ENCODE data around the gene HSPG2. TPM values are rescaled to one million over a fixed set of nuclear protein-coding genes. Genes with fewer than 3 reads are reported as not detected.
"Not testable (repeated sequence)": the region's sequence is repeated elsewhere in the genome, so short reads cannot be mapped to it uniquely, and the experiment has no call there.

Gene HSPG2
- total RNA-seq, 2 experiments from 2014 or later, result 1.7 to 2.3 TPM

- ChIA-PET CTCF (no interaction called here), POLR2A (no interaction called here)
These were observed 101.1 kb downstream of the HSPG2 start for GRCh38 chr1:21836010-21836409.

- CTCF ChIA-PET, result no interaction called here
- POLR2A ChIA-PET, result no interaction called here
These were observed 102.4 kb downstream of the HSPG2 start for GRCh38 chr1:21834666-21835065.

GRCh38 chr1:21834094-21834493 lies 103.0 kb downstream of the HSPG2 start:
- CTCF ChIA-PET, result no interaction called here
- POLR2A ChIA-PET, result no interaction called here

- POLR2A ChIA-PET, result no interaction called here
- CTCF ChIA-PET, result no interaction called here
These were observed 103.6 kb downstream of the HSPG2 start for GRCh38 chr1:21833392-21833976.

- ChIA-PET CTCF (no interaction called here), POLR2A (no interaction called here)
These were observed 105.6 kb downstream of the HSPG2 start for GRCh38 chr1:21831454-21831970.

GRCh38 chr1:21830792-21831453 lies 106.2 kb downstream of the HSPG2 start:
- CTCF ChIA-PET, result no interaction called here
- POLR2A ChIA-PET, result no interaction called here

- POLR2A ChIA-PET, result no interaction called here
These were observed 107.8 kb downstream of the HSPG2 start for GRCh38 chr1:21829294-21829693.

GRCh38 chr1:21828506-21829210 lies 108.5 kb downstream of the HSPG2 start:
- POLR2A ChIA-PET, result no interaction called here
- CTCF ChIA-PET, result no interaction called here

More at GRCh38 chr1:21829294-21829693, 107.8 kb downstream of the HSPG2 start:
- CTCF ChIA-PET, result no interaction called here

GRCh38 chr1:21828075-21828474 lies 109.0 kb downstream of the HSPG2 start:
- POLR2A ChIA-PET, result no interaction called here
- CTCF ChIA-PET, result no interaction called here

- CTCF ChIA-PET, result no interaction called here
These were observed 109.9 kb downstream of the HSPG2 start for GRCh38 chr1:21827141-21827679.

GRCh38 chr1:21826694-21827093 lies 110.4 kb downstream of the HSPG2 start:
- CTCF ChIA-PET, POLR2A ChIA-PET: not testable (repeated sequence)

More at GRCh38 chr1:21827141-21827679, 109.9 kb downstream of the HSPG2 start:
- POLR2A ChIA-PET, result no interaction called here

- POLR2A ChIA-PET, result no interaction called here
- CTCF ChIA-PET, result no interaction called here
These were observed 111.7 kb downstream of the HSPG2 start for GRCh38 chr1:21825393-21825792.

- CTCF ChIA-PET, result no interaction called here
- POLR2A ChIA-PET, result no interaction called here
These were observed 112.2 kb downstream of the HSPG2 start for GRCh38 chr1:21824926-21825325.

GRCh38 chr1:21823980-21824702 lies 113.0 kb downstream of the HSPG2 start:
- POLR2A ChIA-PET, result no interaction called here

GRCh38 chr1:21823206-21823979 lies 113.7 kb downstream of the HSPG2 start:
- POLR2A ChIA-PET, result no interaction called here
- CTCF ChIA-PET, result no interaction called here

More at GRCh38 chr1:21823980-21824702, 113.0 kb downstream of the HSPG2 start:
- CTCF ChIA-PET, result no interaction called here

- POLR2A ChIA-PET, result interaction anchor here (0.6 kb wide), 1 partner anchor 9 kb away, joined by 4 read pairs; no protein-coding TSS in a partner anchor
- CTCF ChIA-PET, result no interaction called here
These were observed 114.8 kb downstream of the HSPG2 start for GRCh38 chr1:21822349-21822748.

- ChIA-PET CTCF (no interaction called here), POLR2A (no interaction called here)
These were observed 115.6 kb downstream of the HSPG2 start for GRCh38 chr1:21821385-21822019.

GRCh38 chr1:21820597-21821232 lies 116.4 kb downstream of the HSPG2 start:
- ChIA-PET POLR2A (no interaction called here), CTCF (interaction anchor here (0.7 kb wide), 1 partner anchor 530 kb away, joined by 5 read pairs; no protein-coding TSS in a partner anchor)

GRCh38 chr1:21818656-21819055 lies 118.5 kb downstream of the HSPG2 start:
- CTCF ChIA-PET, result no interaction called here
- POLR2A ChIA-PET, result no interaction called here

Measured in activated CD8-positive, alpha-beta memory T cell treated with anti-CD3 and anti-CD28 coated beads for 36 hours (primary cell).